PFSK-1 (cell line): ENCODE measurements around the gene CCDC87.

Experiments
- FOXP2 ChIP-seq: optimal IDR thresholded peaks from 2 replicates; pipeline ENCODE3; 2011; ENCODE audit warnings: borderline replicate concordance, control low read depth, inconsistent platforms; ENCODE audit not compliant: insufficient read depth; ENCODE audit errors: extremely low read length, extremely low read depth
- POLR2AphosphoS5 ChIP-seq: IDR thresholded peaks from 2 replicates; pipeline ENCODE4 v1.6.1; 2012; ENCODE audit warnings: low read depth, mild to moderate bottlenecking, control low read depth, low read length, moderate library complexity
- REST ChIP-seq, 2 experiments: IDR thresholded peaks; 2 replicates each; pipeline versions ENCODE4 v1.6.1 to v1.8.0; 2011 to 2012; ENCODE audit warnings: low read depth in 2 of 2, low read length in 2 of 2, control low read depth in 1 of 2, inconsistent platforms in 1 of 2, mild to moderate bottlenecking in 1 of 2, moderate library complexity in 1 of 2; ENCODE audit not compliant: insufficient read depth in 1 of 2
- SIN3A ChIP-seq: IDR thresholded peaks from 2 replicates; pipeline ENCODE4 v1.6.1; 2012; ENCODE audit warnings: mild to moderate bottlenecking, low read length, moderate library complexity, borderline replicate concordance; ENCODE audit not compliant: insufficient read depth
- TAF1 ChIP-seq: IDR thresholded peaks from 2 replicates; pipeline ENCODE4 v1.6.1; 2012; ENCODE audit warnings: low read length, control low read depth, borderline replicate concordance; ENCODE audit not compliant: insufficient read depth

- no peak for TF ChIP-seq REST (IDR thresholded peaks at IDR 0.05; ENCODE audit: insufficient read depth in 1 of 2, low read depth in 2 of 2, low read length in 2 of 2)
- TF ChIP-seq TAF1, result no peak
- TF ChIP-seq SIN3A, result no peak
- no peak for TF ChIP-seq POLR2AphosphoS5
- TF ChIP-seq FOXP2, result no peak
These were observed 21.2 kb upstream of the CCDC87 start for GRCh38 chr11:66614073-66614472.
